ENCODE results near the gene PCLO. TPM values are rescaled to one million over a fixed set of nuclear protein-coding genes. Genes with fewer than 3 reads are reported as not detected.

Gene PCLO
- total and polyA plus RNA-seq, 9 of the 15 experiments (the other 6 are each of a cell fraction or from before 2014, with no cell fraction given): under 0.01 to 0.01 TPM; not detected in 7

DNA sequence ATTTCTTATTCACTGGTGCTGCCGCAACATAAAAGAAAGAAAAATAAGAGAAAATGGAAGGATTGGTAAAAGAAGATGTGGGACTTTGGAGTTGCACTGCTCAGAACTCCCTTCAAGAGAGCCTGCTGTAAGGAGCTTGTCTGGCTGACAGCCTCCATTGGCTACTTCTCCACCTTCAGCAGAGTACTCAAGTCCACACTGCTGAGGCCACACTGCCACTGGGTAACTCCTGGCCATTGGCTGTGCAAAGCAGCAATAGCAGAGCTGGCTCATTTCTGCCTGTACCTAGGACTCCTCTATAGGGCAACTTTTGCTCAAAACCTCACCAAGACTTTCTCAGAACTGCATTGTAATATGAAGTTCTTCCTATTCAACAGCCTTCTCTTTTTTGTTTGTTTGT lies 38.7 kb upstream of the PCLO start:
- BruUV-seq (replicated peaks): no TSS peak
- no peaks in the 10 kb centered on the region; the same call in 1 of the 2 replicates for H3K9me3 ChIP-seq (replicated peaks; ENCODE audit: control insufficient read depth, insufficient read depth, low read depth, low read length)
- WGBS (ENCODE audit: insufficient coverage, low coverage, missing lambda C conversion rate): 0% methylated on average over 1 of the region's 1 CpG
- H3K4me3 ChIP-seq: no peak overlapping the region
- no peaks in the 10 kb centered on the region for H3K27me3 ChIP-seq (ENCODE audit: control insufficient read depth in 2 of 2, insufficient read depth in 2 of 2, low read length in 2 of 2)
- ChIA-PET POLR2A (no interaction called here), CTCF (ENCODE audit: low intra/inter-chr PET ratio) (no interaction called here)
- no peak for FAIRE-seq
- no peak for ATAC-seq
- no peak overlapping the region for H3K27ac ChIP-seq (ENCODE audit: extremely low read depth, low read depth, low read length)
- intact Hi-C loops (cut with micrococcal nuclease) (no loop called here), in situ Hi-C loops (cut with MboI) (no loop called here)
- no peaks in the 10 kb centered on the region for H3K4me1 ChIP-seq (replicated peaks in 1 of 2; ENCODE audit: control insufficient read depth in 2 of 2, insufficient read depth in 2 of 2, low read length in 2 of 2)
- no peak overlapping the region for H3K9ac ChIP-seq (ENCODE audit: insufficient read depth in 1 of 2, low read depth in 2 of 2, low read length in 2 of 2)
- H3K79me2 ChIP-seq (ENCODE audit: control insufficient read depth, insufficient read depth, low read length): no peaks in the 10 kb centered on the region
- H3K9me1 ChIP-seq (ENCODE audit: control insufficient read depth, insufficient read depth, low read length): no peaks in the 10 kb centered on the region
- H2AFZ ChIP-seq (ENCODE audit: low read depth, low read length): no peak overlapping the region
- H3K4me2 ChIP-seq (ENCODE audit: insufficient read depth, low read length): no peak overlapping the region
- DNase-seq (ENCODE audit: extremely low read depth in 1 of 4, low spot score in 3 of 4): no peak
- H3K36me3 ChIP-seq (ENCODE audit: control insufficient read depth, insufficient read depth, low read length): no peaks in the 10 kb centered on the region
- H4K20me1 ChIP-seq (replicated peaks; ENCODE audit: control insufficient read depth, insufficient read depth, low read length): no peaks in the 10 kb centered on the region
- no peak for TF ChIP-seq NCOA1 (IDR thresholded peaks at IDR 0.05; ENCODE audit: low read depth)
- TF ChIP-seq, protein P1, sequence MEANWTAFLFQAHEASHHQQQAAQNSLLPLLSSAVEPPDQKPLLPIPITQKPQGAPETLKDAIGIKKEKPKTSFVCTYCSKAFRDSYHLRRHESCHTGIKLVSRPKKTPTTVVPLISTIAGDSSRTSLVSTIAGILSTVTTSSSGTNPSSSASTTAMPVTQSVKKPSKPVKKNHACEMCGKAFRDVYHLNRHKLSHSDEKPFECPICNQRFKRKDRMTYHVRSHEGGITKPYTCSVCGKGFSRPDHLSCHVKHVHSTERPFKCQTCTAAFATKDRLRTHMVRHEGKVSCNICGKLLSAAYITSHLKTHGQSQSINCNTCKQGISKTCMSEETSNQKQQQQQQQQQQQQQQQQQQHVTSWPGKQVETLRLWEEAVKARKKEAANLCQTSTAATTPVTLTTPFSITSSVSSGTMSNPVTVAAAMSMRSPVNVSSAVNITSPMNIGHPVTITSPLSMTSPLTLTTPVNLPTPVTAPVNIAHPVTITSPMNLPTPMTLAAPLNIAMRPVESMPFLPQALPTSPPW (CRISPR knock-in tag; IDR thresholded peaks at IDR 0.05): no peak
- TF ChIP-seq, protein P2, sequence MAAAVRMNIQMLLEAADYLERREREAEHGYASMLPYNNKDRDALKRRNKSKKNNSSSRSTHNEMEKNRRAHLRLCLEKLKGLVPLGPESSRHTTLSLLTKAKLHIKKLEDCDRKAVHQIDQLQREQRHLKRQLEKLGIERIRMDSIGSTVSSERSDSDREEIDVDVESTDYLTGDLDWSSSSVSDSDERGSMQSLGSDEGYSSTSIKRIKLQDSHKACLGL (CRISPR knock-in tag; IDR thresholded peaks at IDR 0.05; ENCODE audit: borderline replicate concordance, poor library complexity, severe bottlenecking): no peak
- TF ChIP-seq, protein P3, sequence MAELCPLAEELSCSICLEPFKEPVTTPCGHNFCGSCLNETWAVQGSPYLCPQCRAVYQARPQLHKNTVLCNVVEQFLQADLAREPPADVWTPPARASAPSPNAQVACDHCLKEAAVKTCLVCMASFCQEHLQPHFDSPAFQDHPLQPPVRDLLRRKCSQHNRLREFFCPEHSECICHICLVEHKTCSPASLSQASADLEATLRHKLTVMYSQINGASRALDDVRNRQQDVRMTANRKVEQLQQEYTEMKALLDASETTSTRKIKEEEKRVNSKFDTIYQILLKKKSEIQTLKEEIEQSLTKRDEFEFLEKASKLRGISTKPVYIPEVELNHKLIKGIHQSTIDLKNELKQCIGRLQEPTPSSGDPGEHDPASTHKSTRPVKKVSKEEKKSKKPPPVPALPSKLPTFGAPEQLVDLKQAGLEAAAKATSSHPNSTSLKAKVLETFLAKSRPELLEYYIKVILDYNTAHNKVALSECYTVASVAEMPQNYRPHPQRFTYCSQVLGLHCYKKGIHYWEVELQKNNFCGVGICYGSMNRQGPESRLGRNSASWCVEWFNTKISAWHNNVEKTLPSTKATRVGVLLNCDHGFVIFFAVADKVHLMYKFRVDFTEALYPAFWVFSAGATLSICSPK (IDR thresholded peaks at IDR 0.05; ENCODE audit: borderline replicate concordance): no peak
- no peak for TF ChIP-seq PRPF4 (IDR thresholded peaks at IDR 0.05; ENCODE audit: insufficient read depth, low read depth, low read length, poor library complexity, severe bottlenecking)
- no peak for TF ChIP-seq ZNF212 (CRISPR knock-in tag; IDR thresholded peaks at IDR 0.05)
- TF ChIP-seq PCBP2 (IDR thresholded peaks at IDR 0.05; ENCODE audit: low read depth, low read length, poor library complexity, severe bottlenecking): no peak
- no peak for TF ChIP-seq ZNF707 (CRISPR knock-in tag; conservative IDR thresholded peaks at IDR 0.05)
- no peak for TF ChIP-seq ZNF699 (CRISPR knock-in tag; IDR thresholded peaks at IDR 0.05; ENCODE audit: insufficient replicate concordance)
- TF ChIP-seq CBFA2T3 (IDR thresholded peaks at IDR 0.05): no peak
- no peak for TF ChIP-seq SMAD1 (IDR thresholded peaks at IDR 0.05; ENCODE audit: low read depth, low read length, partially characterized antibody)
- TF ChIP-seq HIVEP1 (CRISPR knock-in tag; IDR thresholded peaks at IDR 0.05): no peak
- TF ChIP-seq, protein P4, sequence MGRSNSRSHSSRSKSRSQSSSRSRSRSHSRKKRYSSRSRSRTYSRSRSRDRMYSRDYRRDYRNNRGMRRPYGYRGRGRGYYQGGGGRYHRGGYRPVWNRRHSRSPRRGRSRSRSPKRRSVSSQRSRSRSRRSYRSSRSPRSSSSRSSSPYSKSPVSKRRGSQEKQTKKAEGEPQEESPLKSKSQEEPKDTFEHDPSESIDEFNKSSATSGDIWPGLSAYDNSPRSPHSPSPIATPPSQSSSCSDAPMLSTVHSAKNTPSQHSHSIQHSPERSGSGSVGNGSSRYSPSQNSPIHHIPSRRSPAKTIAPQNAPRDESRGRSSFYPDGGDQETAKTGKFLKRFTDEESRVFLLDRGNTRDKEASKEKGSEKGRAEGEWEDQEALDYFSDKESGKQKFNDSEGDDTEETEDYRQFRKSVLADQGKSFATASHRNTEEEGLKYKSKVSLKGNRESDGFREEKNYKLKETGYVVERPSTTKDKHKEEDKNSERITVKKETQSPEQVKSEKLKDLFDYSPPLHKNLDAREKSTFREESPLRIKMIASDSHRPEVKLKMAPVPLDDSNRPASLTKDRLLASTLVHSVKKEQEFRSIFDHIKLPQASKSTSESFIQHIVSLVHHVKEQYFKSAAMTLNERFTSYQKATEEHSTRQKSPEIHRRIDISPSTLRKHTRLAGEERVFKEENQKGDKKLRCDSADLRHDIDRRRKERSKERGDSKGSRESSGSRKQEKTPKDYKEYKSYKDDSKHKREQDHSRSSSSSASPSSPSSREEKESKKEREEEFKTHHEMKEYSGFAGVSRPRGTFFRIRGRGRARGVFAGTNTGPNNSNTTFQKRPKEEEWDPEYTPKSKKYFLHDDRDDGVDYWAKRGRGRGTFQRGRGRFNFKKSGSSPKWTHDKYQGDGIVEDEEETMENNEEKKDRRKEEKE (IDR thresholded peaks at IDR 0.05; ENCODE audit: borderline replicate concordance in 1 of 2, control insufficient read depth in 1 of 2, low read depth in 2 of 2, low read length in 1 of 2): no peak
- TF ChIP-seq TBL1XR1 (IDR thresholded peaks at IDR 0.05; ENCODE audit: low read length in 2 of 2): no peak
- no peak for TF ChIP-seq FOXK2 (conservative IDR thresholded peaks at IDR 0.05 in 1 of 2, IDR thresholded peaks at IDR 0.05 in 1 of 2; ENCODE audit: low read depth in 2 of 2)
- TF ChIP-seq SIRT6 (IDR thresholded peaks at IDR 0.05; ENCODE audit: low read depth, low read length): no peak
